GM21367 (cell line): Measurements from ENCODE around the gene ZNF236.

Experiments
- ATAC-seq: cut with Tn5 transposase; IDR thresholded peaks from one replicate; pipeline ENCODE4 v1.9.1; 2021; ENCODE audit not compliant: unreplicated experiment

Gene ZNF236

DNA sequence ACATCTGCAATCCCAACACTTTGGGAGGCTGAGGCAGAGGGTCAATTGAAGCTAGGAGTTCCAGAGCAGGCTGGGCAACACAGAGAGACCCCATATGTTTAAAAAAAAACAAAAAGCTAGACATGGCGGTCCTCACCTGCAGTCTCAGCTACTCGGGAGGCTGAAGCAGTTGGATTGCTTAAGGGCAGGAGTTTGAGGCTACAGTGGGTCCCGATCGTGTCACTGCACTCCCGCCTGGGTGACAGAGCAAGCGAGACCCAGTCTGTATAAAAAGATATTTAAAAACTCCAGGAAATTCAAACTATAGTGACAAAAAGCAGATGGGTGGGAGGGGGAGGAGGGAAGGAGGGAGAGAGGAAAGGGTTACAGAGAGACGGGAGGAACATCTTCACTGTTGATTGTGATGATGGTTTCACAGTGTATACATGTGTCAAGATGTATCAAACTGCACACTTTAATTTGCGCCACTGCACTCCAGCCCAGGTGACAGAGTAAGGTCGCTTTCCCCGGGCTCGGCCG lies 942 bp upstream of the ZNF236 start:
- peak; percentile 3 for ATAC-seq

DNA sequence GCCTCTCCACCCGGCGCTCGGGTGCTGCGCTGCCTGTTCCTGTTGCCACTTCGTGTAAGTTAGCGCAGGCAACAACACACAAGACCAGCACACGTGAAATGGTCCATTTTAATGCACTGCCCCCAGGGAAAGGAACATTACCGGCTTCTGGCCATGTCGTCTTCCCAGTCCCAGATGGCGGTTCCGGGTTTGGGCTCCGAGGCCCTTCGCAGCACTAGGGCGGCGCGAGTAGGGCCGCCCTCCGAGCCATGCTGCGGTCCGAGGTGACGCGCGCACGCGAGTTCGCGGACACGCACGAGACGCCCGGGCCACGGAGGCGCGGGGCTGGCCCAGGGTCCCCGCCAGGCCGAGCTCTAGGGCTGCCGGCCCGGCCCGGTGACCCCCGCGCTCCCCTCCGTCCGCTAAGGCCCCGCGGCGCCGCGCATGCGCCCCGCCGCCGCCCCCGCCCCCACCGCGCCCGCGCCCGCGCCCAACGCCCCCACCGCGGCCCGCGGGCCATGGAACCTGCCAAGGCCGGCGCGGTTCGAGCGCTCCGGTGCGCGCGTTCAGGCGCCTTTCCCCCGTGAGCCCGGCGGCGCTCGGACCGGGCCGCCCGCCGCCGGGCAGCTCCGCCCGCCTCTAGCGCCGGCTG lies 367 bp upstream of the ZNF236 start:
- peak; percentile 31 for ATAC-seq

DNA sequence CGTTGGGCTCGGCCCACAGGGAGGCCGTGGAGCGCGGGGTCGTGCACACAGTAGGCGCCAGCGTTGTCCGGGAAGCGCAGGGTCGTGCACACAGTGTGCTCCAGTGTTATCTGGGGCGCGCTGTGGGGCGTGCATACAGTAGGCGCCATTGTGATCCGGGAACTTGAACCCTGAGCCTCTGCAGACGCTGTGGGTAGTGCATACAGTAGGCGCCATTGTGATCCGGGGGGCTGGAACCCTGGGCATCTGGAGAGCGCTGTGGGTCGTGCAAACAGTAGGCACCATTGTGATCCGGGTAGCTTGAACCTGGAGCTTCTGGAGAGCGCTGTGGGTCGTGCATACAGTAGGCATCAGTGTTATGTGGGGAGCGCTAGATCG lies 793 bp downstream of the ZNF236 start:
- no peak for ATAC-seq

DNA sequence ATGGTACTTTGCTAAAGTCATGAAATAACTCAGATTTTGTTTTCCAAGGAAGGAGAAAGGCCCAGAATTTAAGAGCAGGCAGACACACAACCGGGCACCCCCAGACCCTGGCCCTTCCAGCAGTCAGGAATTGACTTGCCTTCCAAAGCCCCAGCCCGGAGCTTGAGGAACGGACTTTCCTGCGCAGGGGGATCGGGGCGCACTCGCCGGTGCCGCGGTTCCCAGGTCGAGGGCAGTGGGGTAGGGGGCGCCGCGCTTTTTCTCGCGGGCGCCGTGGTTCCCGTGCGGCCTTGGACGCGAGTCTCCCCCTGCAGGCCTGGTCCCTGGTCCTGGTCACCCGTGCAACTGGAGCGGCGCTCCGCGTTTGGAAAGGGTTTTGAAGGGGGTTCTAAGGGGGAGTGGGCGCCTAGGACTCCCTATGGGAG lies 1.2 kb downstream of the ZNF236 start:
- no peak for ATAC-seq

DNA sequence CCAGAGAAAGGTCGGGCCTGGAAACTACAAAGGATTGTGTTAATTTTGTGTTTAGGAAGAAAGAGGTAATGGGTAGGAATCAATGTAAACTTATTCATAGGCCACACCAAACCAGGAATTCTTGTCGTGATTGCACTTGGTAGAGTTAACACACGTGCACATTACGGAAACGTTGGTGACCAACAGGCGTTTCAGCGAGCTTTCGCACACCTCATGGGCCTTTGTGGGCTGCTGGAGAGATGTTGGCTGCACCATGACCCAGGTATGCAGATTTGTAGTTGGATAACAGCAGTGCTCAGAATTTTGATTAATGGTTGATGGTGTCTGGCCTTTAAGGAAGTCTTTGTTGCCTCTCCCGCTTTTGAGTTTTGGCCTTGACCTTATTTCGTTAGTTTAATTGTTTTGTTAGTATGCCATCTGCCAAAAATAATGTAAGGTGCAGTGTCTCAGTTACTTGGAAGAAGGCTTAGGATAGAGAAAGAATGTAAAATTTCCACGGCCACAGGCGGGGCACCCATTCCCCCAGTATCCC lies 1.9 kb downstream of the ZNF236 start:
- no peak for ATAC-seq

DNA sequence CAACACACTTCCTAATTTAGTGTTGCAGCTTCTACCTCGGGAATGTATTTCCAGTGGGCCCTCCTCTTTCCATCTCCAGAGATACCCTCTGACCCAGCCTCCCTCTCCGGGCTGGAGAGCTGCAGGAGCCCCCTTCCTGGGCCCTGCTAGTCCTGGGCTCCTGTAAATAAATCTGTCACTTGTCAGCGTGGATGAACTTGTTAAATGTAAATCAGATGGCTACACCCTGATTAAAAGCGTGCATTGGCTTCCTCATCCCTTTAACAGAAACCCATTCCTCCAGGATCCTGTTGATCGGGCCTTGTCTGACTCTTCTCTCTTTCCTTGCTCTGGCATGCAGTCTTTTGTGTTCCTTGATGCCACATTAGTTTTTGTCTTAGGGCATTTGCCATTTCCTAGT lies 2.4 kb downstream of the ZNF236 start:
- ATAC-seq = no peak

DNA sequence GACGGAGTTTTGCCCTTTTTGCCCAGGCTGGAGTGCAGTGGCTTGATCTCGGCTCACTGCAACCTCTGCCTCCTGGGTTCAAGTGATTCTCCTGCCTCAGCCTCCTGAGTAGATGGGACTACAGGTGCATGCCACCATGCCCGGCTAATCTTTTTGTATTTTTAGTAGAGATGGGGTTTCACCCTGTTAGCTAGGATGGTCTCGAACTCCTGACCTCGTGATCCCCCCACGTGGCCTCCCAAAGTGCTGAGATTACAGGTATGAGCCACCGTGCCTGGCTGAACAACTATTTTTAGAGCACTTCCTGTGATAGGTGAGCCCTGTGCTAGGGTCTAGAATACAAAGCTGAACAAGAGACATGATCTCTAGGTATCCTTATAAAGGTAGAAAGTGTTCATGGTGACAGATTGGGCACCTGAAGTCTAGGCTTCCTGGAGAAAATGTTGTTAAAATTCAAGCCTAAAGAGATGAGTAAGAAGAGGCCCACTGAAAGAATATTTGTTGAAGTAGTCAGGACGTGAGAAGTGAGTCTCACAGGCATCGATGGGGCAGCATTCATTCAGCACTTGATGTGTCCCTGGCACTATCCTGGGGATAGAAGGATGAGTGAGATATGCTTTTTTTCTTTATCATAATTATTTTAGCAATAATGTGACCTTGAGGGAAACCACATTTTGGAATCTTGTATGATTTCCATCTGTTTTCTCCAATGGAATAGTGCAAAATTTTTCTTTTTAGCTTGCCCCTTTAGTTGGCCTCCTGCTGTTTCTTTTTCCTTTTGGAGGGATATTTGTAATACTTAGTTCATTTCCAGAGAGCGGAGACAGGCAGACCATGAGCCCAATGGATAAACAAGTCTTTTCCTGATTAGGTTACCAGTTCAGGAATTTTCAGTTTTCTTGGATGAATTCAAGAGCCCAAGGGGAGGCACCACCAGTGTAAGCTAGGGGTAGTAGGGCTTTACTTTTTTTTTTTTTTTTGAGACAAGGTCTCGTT lies 5.1 kb downstream of the ZNF236 start:
- ATAC-seq = no peak

DNA sequence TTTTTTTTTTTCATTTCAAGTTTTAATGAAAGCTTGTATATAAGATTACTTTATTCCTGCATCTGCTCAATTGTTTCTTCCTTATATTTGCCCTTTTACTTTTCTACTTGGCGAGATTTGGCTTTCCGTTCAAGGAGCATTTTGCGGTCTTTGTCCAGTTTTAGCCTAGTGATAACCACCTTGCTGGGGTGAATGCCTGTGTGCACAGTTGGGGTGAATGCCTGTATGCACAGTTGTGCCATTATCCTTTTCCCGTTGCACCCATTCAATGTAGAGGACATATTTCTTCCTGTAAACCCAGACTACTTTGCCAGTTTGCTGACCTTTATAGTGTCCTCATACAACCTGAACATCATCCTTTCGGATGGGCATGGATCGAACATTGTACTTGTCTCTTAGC lies 12.0 kb downstream of the ZNF236 start:
- ATAC-seq = no peak

DNA sequence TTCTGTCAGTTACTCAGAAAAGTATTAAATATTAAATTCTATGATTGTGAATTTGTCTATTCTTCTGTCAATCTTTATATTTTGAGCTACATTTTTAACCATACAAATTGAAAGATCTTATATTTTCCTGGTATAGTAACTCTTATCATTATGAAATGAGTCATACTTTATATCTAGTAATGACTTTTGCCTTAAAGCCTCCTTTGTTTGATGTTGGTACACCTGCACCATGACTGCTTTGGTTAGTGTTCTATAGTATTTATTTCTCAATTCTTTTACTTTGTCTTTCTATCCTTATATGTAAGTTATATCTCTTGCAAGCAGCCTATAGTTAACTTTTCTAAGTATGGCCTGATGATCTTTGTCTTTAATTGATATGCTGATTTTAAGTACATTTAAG lies 13.0 kb downstream of the ZNF236 start:
- ATAC-seq = no peak

DNA sequence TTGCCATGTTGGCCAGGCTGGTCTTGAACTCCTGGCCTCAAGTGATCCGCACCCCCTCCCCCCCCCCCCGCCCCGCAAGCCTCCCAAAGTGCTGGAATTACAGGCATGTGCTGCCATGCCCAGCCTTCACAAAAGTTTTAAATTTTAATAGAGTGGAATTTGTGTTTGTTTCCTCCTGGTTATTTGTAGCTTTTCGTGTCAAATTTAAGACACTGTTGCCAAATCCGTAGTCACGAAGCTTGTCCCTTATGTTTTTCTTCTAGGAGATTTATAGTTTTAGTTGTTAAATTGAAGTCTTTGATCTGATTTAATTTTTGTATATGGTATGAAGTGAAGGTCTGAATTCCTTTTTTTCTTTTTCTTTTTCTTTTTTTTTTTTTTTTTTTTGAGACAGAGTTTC lies 14.7 kb downstream of the ZNF236 start:
- no peak for ATAC-seq

DNA sequence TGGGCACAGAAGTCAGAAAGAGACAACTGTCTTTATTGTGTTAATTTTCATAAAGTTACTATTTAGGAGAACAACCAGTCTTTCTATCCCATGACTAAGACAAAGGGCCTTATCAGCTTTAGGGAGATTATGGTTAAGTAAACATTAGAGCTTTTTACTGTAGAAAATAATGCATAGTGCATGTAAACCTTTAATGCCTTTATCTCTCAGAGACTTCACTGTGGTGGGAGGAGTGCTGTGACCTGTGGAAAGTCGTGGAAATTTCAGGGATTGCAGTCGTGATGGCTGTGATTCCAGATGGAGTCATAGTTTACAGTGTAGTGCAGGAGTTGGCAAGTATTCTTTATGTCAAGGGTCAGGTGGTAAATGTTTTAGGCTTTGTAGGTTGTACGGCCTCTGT lies 15.8 kb downstream of the ZNF236 start:
- no peak for ATAC-seq

DNA sequence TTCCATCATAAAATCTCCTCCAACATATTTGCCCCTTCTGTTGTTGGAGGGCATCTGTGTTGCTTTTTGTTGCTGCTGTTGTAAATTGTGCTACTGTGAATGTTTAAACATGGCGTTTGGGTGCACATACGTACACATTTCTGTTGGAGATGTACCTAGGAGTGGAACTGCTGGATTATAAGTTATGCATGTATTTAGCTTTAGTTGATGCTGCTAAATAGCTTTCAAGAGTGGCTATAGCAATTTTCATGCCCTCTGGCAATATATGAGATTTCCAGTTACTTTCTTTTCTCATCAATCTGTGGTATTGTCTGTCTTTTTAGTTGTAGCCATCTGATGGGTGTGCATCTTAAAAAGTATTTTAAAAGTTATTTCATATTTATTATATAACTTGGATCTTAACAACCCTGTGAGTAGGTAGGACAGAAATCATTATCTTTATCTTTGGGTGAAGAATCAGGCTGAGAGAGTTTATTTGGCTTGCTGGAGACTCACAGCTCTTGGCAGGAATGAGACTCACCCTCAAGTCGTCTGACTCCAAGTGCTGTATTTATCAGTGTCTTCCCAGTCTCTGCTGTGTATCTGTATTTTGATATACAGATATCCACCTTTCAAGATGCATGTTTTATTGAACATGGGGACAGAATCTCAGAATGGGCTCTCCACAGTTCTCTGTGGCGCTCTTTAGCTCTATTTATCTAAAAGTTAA lies 16.9 kb downstream of the ZNF236 start:
- no peak for ATAC-seq

DNA sequence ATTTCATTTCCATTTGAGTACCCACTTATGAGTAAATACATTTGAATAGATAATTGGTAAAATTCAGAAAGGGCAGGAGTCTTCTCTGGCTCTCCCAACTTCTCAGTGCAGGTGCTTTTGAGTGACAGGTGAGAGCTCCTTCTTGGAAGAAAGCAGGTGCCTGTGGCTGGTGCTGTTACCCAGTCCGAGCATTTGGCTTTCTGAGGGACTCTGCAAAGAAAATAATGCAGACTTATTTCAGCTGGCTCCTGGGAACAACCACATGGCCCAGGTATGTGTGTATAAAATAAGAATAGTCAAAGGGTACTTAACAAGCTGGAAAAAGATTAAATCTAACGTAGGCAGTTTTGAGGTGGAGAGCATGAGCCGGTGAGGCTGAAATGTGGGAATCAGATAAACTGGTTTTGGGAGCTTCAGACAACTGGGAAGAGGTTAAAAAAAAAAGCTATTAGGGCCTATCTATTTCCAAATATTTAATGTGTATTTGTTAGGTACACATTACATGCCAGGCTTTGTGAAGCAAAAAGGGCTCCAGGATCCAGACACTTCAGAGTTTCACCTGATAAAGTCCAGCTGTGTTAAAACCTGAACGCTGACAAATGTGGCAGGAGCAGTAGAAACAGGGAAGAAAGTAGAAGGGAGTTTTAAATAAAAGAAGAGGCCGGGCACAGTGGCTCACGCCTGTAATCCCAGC lies 20.6 kb downstream of the ZNF236 start:
- ATAC-seq = no peak

DNA sequence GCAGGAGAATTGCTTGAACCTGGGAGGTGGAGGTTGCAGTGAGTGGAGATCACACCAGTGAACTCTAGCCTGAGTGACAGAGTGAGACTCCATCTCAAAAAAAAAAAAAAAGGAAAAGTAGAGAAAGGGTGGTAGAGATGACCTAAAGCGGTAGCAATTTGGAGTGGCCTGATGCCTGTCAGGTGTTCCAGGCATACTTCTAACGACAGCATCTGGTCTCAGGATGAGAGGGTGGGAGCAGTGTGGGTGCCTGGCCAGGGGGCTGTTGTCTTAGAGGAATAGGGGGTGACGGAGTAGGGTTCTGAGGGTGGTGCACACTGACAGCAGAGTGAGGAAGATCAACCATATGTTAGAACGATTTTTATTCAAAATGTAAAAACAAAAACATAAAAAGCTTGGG lies 21.8 kb downstream of the ZNF236 start:
- no peak for ATAC-seq

DNA sequence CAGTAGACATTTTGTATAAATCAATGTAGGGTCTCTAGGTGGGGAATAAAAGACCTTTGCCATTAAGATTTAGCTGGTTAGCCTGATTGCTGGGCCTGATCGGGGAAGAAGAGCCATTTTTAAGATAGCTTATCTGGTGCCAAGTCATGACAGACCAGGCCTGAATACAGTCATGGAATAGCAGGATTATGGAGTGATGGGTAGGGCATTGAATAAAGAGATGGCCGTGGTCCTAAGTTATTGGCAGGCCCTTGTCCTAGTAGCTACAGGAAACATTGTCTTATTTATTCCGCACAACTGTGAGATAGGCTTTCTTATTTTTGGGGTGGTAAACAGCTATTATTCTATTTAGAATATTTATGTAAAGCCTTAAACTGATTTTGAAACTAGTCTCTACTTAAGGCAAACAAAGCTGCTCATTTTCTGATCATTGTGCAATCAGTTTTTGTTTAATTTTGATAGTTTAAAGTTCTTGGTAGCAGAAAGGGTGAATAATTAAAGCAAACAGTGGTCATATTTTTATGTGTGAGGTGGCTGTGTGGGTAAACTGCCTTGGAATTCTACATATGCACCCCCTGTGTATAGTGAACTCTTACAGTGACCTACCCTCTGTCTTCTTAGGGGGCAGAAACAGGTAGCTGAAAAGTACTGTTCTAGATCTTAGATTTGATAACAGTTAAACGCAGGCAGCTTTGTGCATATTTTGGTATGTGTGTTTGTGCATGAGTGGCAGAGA lies 22.6 kb downstream of the ZNF236 start:
- no peak for ATAC-seq

DNA sequence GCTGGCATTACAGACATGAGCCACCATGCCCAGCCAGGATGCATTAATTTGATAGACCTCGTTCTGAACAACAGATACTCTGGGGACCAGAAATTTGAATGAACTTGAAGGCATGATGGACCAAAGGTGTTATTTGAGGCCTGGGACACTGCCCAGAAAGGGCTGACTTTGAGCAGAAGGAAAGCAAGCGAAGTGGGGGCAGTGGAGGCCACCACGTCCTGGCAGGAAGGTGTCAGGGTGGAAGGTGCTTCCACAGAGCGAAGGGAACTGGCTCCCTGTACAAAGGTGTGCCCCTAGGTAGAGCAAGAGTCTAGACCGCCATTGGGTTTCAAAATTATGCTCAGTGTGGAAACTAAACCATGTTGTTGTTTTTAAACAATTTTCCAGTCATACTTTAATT lies 23.9 kb downstream of the ZNF236 start:
- no peak for ATAC-seq

DNA sequence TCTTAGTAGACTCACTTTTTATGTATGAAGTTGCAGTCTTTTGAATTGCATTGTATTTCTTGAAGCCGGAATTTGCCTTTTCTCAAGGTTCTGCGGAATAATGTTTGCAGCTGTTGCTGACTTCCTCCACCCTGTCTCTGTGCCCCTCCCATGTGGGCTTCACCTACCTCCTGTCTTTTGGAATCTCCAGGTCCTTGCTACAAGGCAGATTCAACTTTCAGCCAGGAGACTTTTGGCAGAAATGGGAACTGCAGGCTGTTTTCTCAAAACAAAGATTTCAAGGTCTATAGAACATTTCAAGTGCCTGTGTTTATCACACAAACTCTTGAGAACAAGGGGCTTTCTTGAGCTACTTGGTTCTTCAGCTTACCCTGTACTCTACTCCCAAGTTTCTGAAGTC lies 25.6 kb downstream of the ZNF236 start:
- ATAC-seq = no peak

DNA sequence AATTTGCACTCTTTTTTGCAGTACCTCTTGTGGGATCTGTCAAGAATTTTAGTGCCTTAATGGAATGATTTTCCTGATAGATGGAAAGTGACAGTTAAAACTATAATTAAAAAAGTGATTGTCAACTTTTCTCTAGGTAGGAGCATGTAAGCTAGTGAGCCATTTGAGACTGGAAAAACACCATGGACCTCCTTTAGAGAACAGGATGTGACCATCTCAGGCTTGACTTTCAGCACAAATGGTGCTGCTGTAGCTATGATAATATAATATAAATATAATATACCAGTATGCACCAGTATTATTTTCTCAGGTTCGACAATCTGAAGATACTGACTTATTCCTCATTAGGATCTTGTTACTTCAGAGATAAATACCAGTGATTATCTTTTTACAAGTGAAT lies 27.8 kb downstream of the ZNF236 start:
- no peak for ATAC-seq

DNA sequence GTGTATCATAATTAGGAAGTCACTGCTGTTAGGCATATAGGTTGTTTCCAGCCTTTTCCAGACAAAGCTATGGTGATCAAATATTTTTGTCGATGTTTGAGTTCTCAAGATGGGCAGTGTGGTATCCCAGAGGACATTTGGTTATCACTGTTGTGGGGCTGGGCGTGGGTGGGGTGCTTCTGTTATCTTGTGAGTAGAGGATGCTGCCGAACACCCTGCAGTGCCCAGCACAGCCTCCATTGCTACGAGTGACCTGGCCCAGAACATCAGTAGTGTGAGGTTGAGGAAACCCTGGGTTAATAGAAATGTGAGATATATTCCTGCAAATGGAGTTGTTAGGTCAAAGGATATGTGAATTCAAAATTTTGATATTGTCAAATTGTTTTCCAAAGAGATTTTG lies 33.2 kb downstream of the ZNF236 start:
- ATAC-seq = no peak

DNA sequence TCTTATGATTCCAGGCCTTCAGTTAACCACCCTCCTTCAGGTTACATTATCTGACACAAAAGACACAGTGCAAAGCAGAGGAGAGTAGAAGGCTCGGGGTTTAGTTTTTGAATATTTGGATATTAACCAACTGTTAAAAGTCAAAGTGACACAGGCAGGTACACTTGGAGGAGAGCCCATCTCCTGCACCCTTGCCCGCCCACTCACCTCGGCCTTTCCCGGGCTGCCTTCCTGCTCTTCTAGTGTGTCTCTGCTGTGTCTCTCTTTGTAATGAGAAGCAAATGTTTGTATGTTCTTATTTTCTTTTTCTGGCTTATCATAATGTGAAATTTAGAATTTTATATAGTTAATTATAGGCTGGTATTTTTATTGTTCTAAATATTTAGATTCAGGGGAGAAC lies 35.1 kb downstream of the ZNF236 start:
- no peak for ATAC-seq
